ENCODE measurements around the gene GALNT1. TPM values are rescaled to one million over a fixed set of nuclear protein-coding genes. Genes with fewer than 3 reads are reported as not detected.

Gene GALNT1
- total and polyA plus RNA-seq, 2 donors, result 29.8 to 127 TPM

GRCh38 chr18:35616664-35617423, 35.3 kb downstream of the GALNT1 start:
- 58% methylated on average over 6 of the region's 6 CpGs for WGBS
- Histone ChIP-seq H3K4me3 (ENCODE audit: low read depth, low read length) (no peak overlapping the region), H3K4me1 (ENCODE audit: insufficient read depth) (peaks cover 1% of the 10 kb centered on the region), H3K27ac (ENCODE audit: low read depth) (no peak overlapping the region), H3K36me3 (ENCODE audit: insufficient read depth) (no peaks in the 10 kb centered on the region)
- no peak for DNase-seq (ENCODE audit: extremely low spot score)

DNA sequence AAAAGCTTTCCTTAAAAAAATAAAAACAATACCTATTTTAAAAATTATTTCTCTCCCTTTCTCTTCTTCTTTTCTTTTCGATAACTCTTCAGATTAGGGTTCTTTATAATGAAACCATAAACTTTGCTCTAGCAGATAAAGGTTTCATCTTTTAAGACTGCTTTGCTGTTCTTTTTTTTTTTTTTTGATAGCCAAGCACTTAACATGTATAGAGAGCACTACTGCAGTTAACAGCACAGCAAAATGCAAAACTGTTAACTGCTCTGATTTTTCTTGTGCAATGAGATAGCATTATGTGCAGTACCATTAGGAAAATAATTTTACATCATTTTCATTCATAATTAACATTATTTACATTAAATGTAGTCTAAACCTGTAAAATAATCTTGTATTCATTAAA, 36.3 kb downstream of the GALNT1 start:
- no peak overlapping the region for H3K27ac ChIP-seq (ENCODE audit: low read depth)
- peaks cover 1% of the 10 kb centered on the region for H3K4me1 ChIP-seq (ENCODE audit: insufficient read depth)
- H3K36me3 ChIP-seq (ENCODE audit: insufficient read depth), result no peaks in the 10 kb centered on the region
- WGBS, result 88% methylated on average over 1 of the region's 1 CpG
- DNase-seq (ENCODE audit: extremely low spot score), result no peak
- H3K4me3 ChIP-seq (ENCODE audit: low read depth, low read length), result no peak overlapping the region

DNA sequence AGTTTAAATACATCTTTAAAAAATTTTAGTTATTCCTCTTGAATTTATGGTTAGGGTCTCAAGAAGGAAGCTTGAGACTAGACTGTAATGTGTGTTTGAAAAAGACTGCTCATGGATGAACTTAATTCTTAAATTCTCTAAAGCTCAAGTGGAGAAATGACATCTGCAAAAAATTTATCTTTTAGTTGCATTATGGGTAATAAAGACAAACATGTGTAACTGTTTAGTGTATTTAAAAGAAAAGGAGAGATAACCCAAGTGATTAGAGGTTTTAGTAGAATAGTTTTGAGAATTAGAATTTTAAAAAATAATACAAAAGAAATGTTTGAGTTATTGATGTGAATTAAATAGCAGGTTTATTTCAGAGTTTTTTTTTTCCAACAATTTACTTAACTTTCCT, 36.7 kb downstream of the GALNT1 start:
- Histone ChIP-seq H3K4me1 (ENCODE audit: insufficient read depth) (peaks cover 1% of the 10 kb centered on the region), H3K27ac (ENCODE audit: low read depth) (no peak overlapping the region), H3K4me3 (ENCODE audit: low read depth, low read length) (no peak overlapping the region), H3K36me3 (ENCODE audit: insufficient read depth) (no peaks in the 10 kb centered on the region)
- no peak for DNase-seq (ENCODE audit: extremely low spot score)

- 46% methylated on average over 5 of the region's 5 CpGs for WGBS
- Histone ChIP-seq H3K27ac (ENCODE audit: low read depth) (no peak overlapping the region), H3K4me3 (ENCODE audit: low read depth, low read length) (no peak overlapping the region), H3K4me1 (ENCODE audit: insufficient read depth) (no peaks in the 10 kb centered on the region), H3K36me3 (ENCODE audit: insufficient read depth) (no peaks in the 10 kb centered on the region)
- no peak for DNase-seq (ENCODE audit: extremely low spot score)
Measured at GRCh38 chr18:35618696-35619095, 37.2 kb downstream of the GALNT1 start.

DNA sequence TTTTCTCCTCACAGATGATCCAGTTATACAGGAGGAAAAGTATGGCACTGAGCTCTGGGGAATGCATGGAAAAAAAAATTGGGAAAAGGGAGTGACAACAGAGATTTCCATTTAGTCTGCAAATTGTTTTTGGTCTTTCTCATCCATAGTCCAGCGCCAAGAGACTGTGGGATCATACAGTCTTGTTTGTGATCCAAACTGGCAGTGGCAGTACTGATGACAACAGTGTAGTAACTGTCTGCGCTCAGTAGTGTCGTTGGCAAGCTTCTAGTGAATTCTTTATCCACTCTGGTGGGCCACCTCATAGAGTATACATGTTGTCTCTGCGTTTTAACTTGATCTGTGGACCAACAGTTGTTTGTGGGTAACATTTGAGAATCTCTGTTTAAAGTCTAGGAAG, 37.9 kb downstream of the GALNT1 start:
- H3K27ac ChIP-seq (ENCODE audit: low read depth), result no peak overlapping the region
- H3K36me3 ChIP-seq (ENCODE audit: insufficient read depth), result no peaks in the 10 kb centered on the region
- H3K4me1 ChIP-seq (ENCODE audit: insufficient read depth), result no peaks in the 10 kb centered on the region
- 55% methylated on average over 4 of the region's 4 CpGs for WGBS
- DNase-seq (ENCODE audit: extremely low spot score), result no peak
- no peak overlapping the region for H3K4me3 ChIP-seq (ENCODE audit: low read depth, low read length)

GRCh38 chr18:35619941-35620340, 38.4 kb downstream of the GALNT1 start:
- Histone ChIP-seq H3K27ac (ENCODE audit: low read depth) (no peak overlapping the region), H3K4me1 (ENCODE audit: insufficient read depth) (no peaks in the 10 kb centered on the region), H3K36me3 (ENCODE audit: insufficient read depth) (no peaks in the 10 kb centered on the region), H3K4me3 (ENCODE audit: low read depth, low read length) (no peak overlapping the region)
- DNase-seq (ENCODE audit: extremely low spot score), result no peak
- 80% methylated on average over 4 of the region's 4 CpGs for WGBS

GRCh38 chr18:35620765-35621164, 39.2 kb downstream of the GALNT1 start:
- Histone ChIP-seq H3K4me1 (ENCODE audit: insufficient read depth) (no peaks in the 10 kb centered on the region), H3K4me3 (ENCODE audit: low read depth, low read length) (no peak overlapping the region), H3K36me3 (ENCODE audit: insufficient read depth) (no peaks in the 10 kb centered on the region), H3K27ac (ENCODE audit: low read depth) (no peak overlapping the region)
- 62% methylated on average over 3 of the region's 3 CpGs for WGBS
- DNase-seq (ENCODE audit: extremely low spot score), result no peak

GRCh38 chr18:35623255-35623654, 41.7 kb downstream of the GALNT1 start:
- Histone ChIP-seq H3K27ac (ENCODE audit: low read depth) (no peak overlapping the region), H3K4me3 (ENCODE audit: low read depth, low read length) (no peak overlapping the region), H3K4me1 (ENCODE audit: insufficient read depth) (no peaks in the 10 kb centered on the region), H3K36me3 (ENCODE audit: insufficient read depth) (no peaks in the 10 kb centered on the region)
- DNase-seq (ENCODE audit: extremely low spot score), result no peak

DNA sequence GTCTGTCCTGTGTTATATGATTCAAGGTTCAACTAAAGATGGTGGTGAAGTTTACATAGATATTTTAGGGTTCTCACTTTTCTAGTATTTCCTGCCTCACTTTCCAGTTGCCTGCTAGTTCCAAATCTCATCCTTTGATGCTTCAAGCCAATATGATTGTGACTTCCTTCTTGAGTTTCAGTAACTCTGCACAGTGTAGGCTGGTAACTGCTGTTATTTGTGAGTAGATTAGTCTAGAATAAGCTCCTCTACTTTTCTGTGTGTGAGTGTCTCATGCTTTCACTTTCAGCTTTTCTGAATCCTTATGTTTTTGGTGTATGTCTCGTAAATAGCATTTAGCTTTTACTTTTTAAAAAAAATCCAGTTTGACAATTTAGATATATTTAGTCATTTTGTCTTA, 42.6 kb downstream of the GALNT1 start:
- Histone ChIP-seq H3K36me3 (ENCODE audit: insufficient read depth) (no peaks in the 10 kb centered on the region), H3K4me1 (ENCODE audit: insufficient read depth) (no peaks in the 10 kb centered on the region), H3K4me3 (ENCODE audit: low read depth, low read length) (no peak overlapping the region), H3K27ac (ENCODE audit: low read depth) (no peak overlapping the region)
- DNase-seq (ENCODE audit: extremely low spot score), result no peak
- WGBS, result 91% methylated on average over 1 of the region's 1 CpG

DNA sequence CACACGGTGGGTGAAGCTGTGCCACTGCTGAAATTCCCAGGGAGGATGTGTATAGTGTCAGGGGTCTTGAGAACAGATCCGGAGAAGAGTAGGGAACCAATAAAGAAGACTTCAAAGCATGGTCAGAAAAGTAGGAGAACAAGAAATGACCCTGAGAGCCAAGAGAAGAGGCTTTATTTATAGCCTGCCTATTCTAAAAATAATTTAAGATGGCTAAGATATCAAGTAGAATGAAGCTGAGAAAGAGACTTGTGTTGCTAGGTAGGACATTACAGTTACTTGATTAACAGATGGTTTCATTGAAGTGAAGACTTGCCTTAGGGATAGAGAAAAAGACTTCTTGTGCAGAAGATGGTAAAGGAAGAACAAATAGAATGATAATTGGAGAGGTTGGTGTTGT, 43.7 kb downstream of the GALNT1 start:
- Histone ChIP-seq H3K27ac (ENCODE audit: low read depth) (no peak overlapping the region), H3K4me3 (ENCODE audit: low read depth, low read length) (no peak overlapping the region)
- WGBS, result 90% methylated on average over 2 of the region's 2 CpGs

GRCh38 chr18:35633761-35634160, 52.2 kb downstream of the GALNT1 start:
- no peak overlapping the region for H3K4me3 ChIP-seq (ENCODE audit: low read depth, low read length)
- H3K27ac ChIP-seq (ENCODE audit: low read depth), result no peak overlapping the region
- no peaks in the 10 kb centered on the region for H3K4me1 ChIP-seq (ENCODE audit: insufficient read depth)
- no peak for DNase-seq (ENCODE audit: extremely low spot score)
- H3K36me3 ChIP-seq (ENCODE audit: insufficient read depth), result no peaks in the 10 kb centered on the region

More for the DNA sequence above, 43.7 kb downstream of the GALNT1 start:
- H3K36me3 ChIP-seq (ENCODE audit: insufficient read depth), result no peaks in the 10 kb centered on the region
- H3K4me1 ChIP-seq (ENCODE audit: insufficient read depth), result no peaks in the 10 kb centered on the region
- no peak for DNase-seq (ENCODE audit: extremely low spot score)

GRCh38 chr18:35634323-35634722, 52.8 kb downstream of the GALNT1 start:
- WGBS, result 49% methylated on average over 5 of the region's 5 CpGs
- no peaks in the 10 kb centered on the region for H3K36me3 ChIP-seq (ENCODE audit: insufficient read depth)
- DNase-seq (ENCODE audit: extremely low spot score), result no peak
- no peak overlapping the region for H3K4me3 ChIP-seq (ENCODE audit: low read depth, low read length)
- no peak overlapping the region for H3K27ac ChIP-seq (ENCODE audit: low read depth)
- no peaks in the 10 kb centered on the region for H3K4me1 ChIP-seq (ENCODE audit: insufficient read depth)

DNA sequence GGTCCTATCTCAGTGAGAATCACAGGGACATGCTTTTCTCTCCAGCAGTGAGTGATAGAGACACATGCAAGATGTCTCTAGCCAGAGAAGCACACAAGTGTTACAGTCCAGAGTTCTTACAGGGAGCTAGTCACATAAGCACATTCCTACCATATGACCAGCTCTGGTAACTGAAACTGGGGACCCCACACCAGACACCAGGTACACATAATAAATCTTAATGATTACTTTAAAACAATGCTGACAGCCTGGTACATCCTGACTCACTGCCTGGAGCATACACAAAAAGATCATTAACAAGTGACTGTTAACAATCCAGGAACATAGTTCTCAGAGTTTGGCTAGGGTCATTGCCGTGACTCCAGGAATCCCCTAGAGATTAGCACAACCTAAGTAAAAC, 53.6 kb downstream of the GALNT1 start:
- Histone ChIP-seq H3K27ac (ENCODE audit: low read depth) (no peak overlapping the region), H3K4me3 (ENCODE audit: low read depth, low read length) (no peak overlapping the region), H3K4me1 (ENCODE audit: insufficient read depth) (no peaks in the 10 kb centered on the region), H3K36me3 (ENCODE audit: insufficient read depth) (no peaks in the 10 kb centered on the region)
- DNase-seq (ENCODE audit: extremely low spot score), result no peak
- 45% methylated on average over 1 of the region's 1 CpG for WGBS

- DNase-seq (ENCODE audit: extremely low spot score), result no peak
- Histone ChIP-seq H3K4me3 (ENCODE audit: low read depth, low read length) (no peak overlapping the region), H3K4me1 (ENCODE audit: insufficient read depth) (no peaks in the 10 kb centered on the region), H3K27ac (ENCODE audit: low read depth) (no peak overlapping the region), H3K36me3 (ENCODE audit: insufficient read depth) (no peaks in the 10 kb centered on the region)
- WGBS, result 95% methylated on average over 5 of the region's 5 CpGs
Measured at GRCh38 chr18:35637227-35637626, 55.7 kb downstream of the GALNT1 start.

DNA sequence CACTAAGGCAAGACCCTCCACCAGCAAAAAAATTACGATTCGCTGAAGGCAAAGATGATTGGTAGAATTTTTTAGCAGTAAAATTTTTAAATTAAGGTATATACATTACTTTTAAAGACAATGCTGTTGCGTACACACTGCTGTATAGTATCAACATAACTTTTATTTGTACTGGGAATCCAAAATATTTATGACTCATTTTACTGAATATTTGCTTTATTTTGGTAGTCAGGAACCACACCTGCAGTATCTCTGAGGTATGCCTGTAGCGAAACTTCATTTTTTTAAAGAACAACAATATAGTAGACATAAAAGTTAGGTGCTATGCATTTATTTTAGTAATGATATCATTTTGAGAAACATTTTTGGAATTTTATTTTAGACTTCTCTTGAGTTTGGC, 57.8 kb downstream of the GALNT1 start:
- no peak for DNase-seq (ENCODE audit: extremely low spot score)
- H3K4me3 ChIP-seq (ENCODE audit: low read depth, low read length), result no peak overlapping the region
- no peaks in the 10 kb centered on the region for H3K4me1 ChIP-seq (ENCODE audit: insufficient read depth)
- no peak overlapping the region for H3K27ac ChIP-seq (ENCODE audit: low read depth)
- 98% methylated on average over 4 of the region's 4 CpGs for WGBS
- no peaks in the 10 kb centered on the region for H3K36me3 ChIP-seq (ENCODE audit: insufficient read depth)
